HCT116 (cell line): ENCODE data around the gene CYP4F2. TPM values are rescaled to one million over a fixed set of nuclear protein-coding genes. Genes with fewer than 3 reads are reported as not detected.
"Not testable (repeated sequence)": the region's sequence is repeated elsewhere in the genome, so short reads cannot be mapped to it uniquely, and the experiment has no call there.

Source experiments
- ATAC-seq: fragments of 200-7000 bp; cut with Tn5 transposase; 2 replicates; pipeline ENCODE4 v1.9.1; 2020; ENCODE audit warnings: mild to moderate bottlenecking, moderate library complexity
- BruUV-seq: library from RNA; stranded (reverse); fragments of 400-500 nt; replicated peaks from 2 replicates; lab custom pipeline; 2021; lab: Mats Ljungman, UMichigan
- CTCF ChIA-PET: fragments of 300-600 bp; sonication (Branson Sonifier 250); formaldehyde crosslinking; loops from one replicate; lab custom pipeline; 2021; ENCODE audit warnings: antibody characterized with exemption; lab: Charles Lee
- POLR2A ChIA-PET: fragments of 300-600, 350-600 bp; sonication (Branson Sonifier 250); formaldehyde crosslinking; loops from one replicate; lab custom pipeline; 2021; ENCODE audit warnings: antibody characterized with exemption; lab: Charles Lee
- RAD21 ChIA-PET, 2 experiments: fragments of 300-600 bp; sonication (Branson Sonifier 250); formaldehyde crosslinking; loops; one replicate each; lab custom pipeline; 2023; ENCODE audit warnings: low total read pairs in 2 of 2; ENCODE audit not compliant: uncharacterized antibody in 2 of 2, unreplicated experiment in 2 of 2, low non-redundant PET in 1 of 2; lab: Charles Lee
- DNase-seq: peaks from one replicate; pipeline ENCODE4 v3.0.0-alpha.2; 2010; ENCODE audit warnings: low read depth, low spot score
- H2AFZ ChIP-seq: fragments of 200-600 bp; shearing (Covaris generic), sonication (generic); 2 replicates; pipeline ENCODE4 v1.6.1; 2017; ENCODE audit warnings: low read depth, mixed run types, mixed read lengths, antibody characterized with exemption, low read length; ENCODE audit not compliant: poor library complexity, severe bottlenecking
- H3K27ac ChIP-seq: 2 replicates; pipeline ENCODE4 v1.5.1; 2012; ENCODE audit warnings: low read depth, low read length
- H3K27me3 ChIP-seq: fragments of 200-600 bp; sonication (generic); 2 replicates; pipeline ENCODE4 v1.6.1; 2016; ENCODE audit warnings: mixed run types, low read length, mixed read lengths; ENCODE audit not compliant: insufficient read depth
- H3K36me3 ChIP-seq, 2 experiments: fragments of 200-500 bp in 1 of 2; fragments of 200-600 bp in 1 of 2; sonication (Bioruptor generic) in 1 of 2; sonication (generic) in 1 of 2; 2 replicates each; pipeline versions ENCODE4 v1.5.1 to v1.6.1; 2014 to 2016; ENCODE audit warnings: low read length in 2 of 2, inconsistent platforms in 1 of 2, mixed read lengths in 1 of 2, mixed run types in 1 of 2; ENCODE audit not compliant: insufficient read depth in 2 of 2, control insufficient read depth in 1 of 2
- H3K4me1 ChIP-seq, 2 experiments: fragments of 200-600 bp in 1 of 2; sonication (generic) in 1 of 2; 2 replicates each; pipeline versions ENCODE4 v1.5.1 to v1.6.1; 2012 to 2017; ENCODE audit warnings: low read length in 2 of 2, inconsistent platforms in 1 of 2, mild to moderate bottlenecking in 1 of 2, mixed read lengths in 1 of 2, mixed run types in 1 of 2, moderate library complexity in 1 of 2; ENCODE audit not compliant: insufficient read depth in 2 of 2, control insufficient read depth in 1 of 2
- H3K4me2 ChIP-seq: fragments of 200-600 bp; sonication (generic); 2 replicates; pipeline ENCODE4 v1.6.1; 2017; ENCODE audit warnings: mixed run types, low read length, mixed read lengths
- H3K4me3 ChIP-seq, 2 experiments: fragments of 200-600 bp in 1 of 2; sonication (generic) in 1 of 2; replicated peaks in 1 of 2; 2 replicates each; pipeline ENCODE4 v1.5.1; 2011 to 2016; ENCODE audit warnings: low read length in 2 of 2, control low read depth in 1 of 2, low read depth in 1 of 2, mild to moderate bottlenecking in 1 of 2, mixed read lengths in 1 of 2, mixed run types in 1 of 2
- H3K79me2 ChIP-seq: fragments of 200-600 bp; sonication (generic); 2 replicates; pipeline ENCODE4 v1.6.1; 2017; ENCODE audit warnings: mild to moderate bottlenecking, mixed run types, low read length, moderate library complexity, mixed read lengths; ENCODE audit not compliant: insufficient read depth
- H3K9ac ChIP-seq: fragments of 200-600 bp; sonication (generic); 2 replicates; pipeline ENCODE4 v1.6.1; 2016; ENCODE audit warnings: low read length, mixed read lengths
- H3K9me2 ChIP-seq: fragments of 200-600 bp; sonication (generic), shearing (Covaris generic); 2 replicates; pipeline ENCODE4 v1.6.1; 2017; ENCODE audit warnings: mixed run types, mild to moderate bottlenecking, moderate library complexity; ENCODE audit not compliant: insufficient read depth
- H3K9me3 ChIP-seq, 2 experiments: fragments of 200-500 bp in 1 of 2; fragments of 200-600 bp in 1 of 2; sonication (Bioruptor generic) in 1 of 2; sonication (generic) in 1 of 2; 2 replicates each; pipeline ENCODE4 v1.6.1; 2014 to 2017; ENCODE audit warnings: low read length in 2 of 2, mixed read lengths in 2 of 2, inconsistent platforms in 1 of 2, low read depth in 1 of 2, mild to moderate bottlenecking in 1 of 2, mixed run types in 1 of 2, moderate library complexity in 1 of 2; ENCODE audit not compliant: control insufficient read depth in 1 of 2, insufficient read depth in 1 of 2
- H4K20me1 ChIP-seq: fragments of 200-600 bp; sonication (generic), shearing (Covaris generic); 2 replicates; pipeline ENCODE4 v1.6.1; 2017; ENCODE audit warnings: mixed run types, mild to moderate bottlenecking, moderate library complexity; ENCODE audit not compliant: insufficient read depth
- CBX3 ChIP-seq: IDR thresholded peaks from 2 replicates; pipeline ENCODE4 v1.6.1; 2012; ENCODE audit warnings: low read depth
- CEBPB ChIP-seq: IDR thresholded peaks from 2 replicates; pipeline ENCODE4 v1.6.1; 2012; ENCODE audit warnings: low read depth
- ELF1 ChIP-seq: IDR thresholded peaks from 2 replicates; pipeline ENCODE4 v1.6.1; 2012; ENCODE audit warnings: low read depth, borderline replicate concordance
- EZH2phosphoT487 ChIP-seq: fragments of 200-600 bp; IDR thresholded peaks from 2 replicates; pipeline ENCODE4 v1.6.1; 2018; ENCODE audit warnings: antibody characterized with exemption, borderline replicate concordance
- FOSL1 ChIP-seq: IDR thresholded peaks from 2 replicates; pipeline ENCODE4 v1.6.1; 2012; ENCODE audit warnings: low read depth
- JUND ChIP-seq: IDR thresholded peaks from 2 replicates; pipeline ENCODE4 v1.6.1; 2012
- MAX ChIP-seq: IDR thresholded peaks from 2 replicates; pipeline ENCODE4 v1.6.1; 2012
- POLR2A ChIP-seq: IDR thresholded peaks from 2 replicates; pipeline ENCODE4 v1.7.0; 2011; ENCODE audit warnings: borderline replicate concordance; ENCODE audit not compliant: insufficient read depth, insufficient read length; ENCODE audit errors: extremely low read depth
- POLR2AphosphoS5 ChIP-seq: IDR thresholded peaks from 2 replicates; pipeline ENCODE4 v1.6.1; 2011; ENCODE audit warnings: mild to moderate bottlenecking, low read depth, low read length, moderate library complexity
- REST ChIP-seq: IDR thresholded peaks from 2 replicates; pipeline ENCODE4 v1.6.1; 2012; ENCODE audit warnings: low read depth
- SIN3A ChIP-seq: IDR thresholded peaks from 2 replicates; pipeline ENCODE4 v1.6.1; 2012; ENCODE audit warnings: low read depth
- SP1 ChIP-seq: IDR thresholded peaks from 2 replicates; pipeline ENCODE4 v1.6.1; 2012; ENCODE audit warnings: low read depth
- SRF ChIP-seq: IDR thresholded peaks from 2 replicates; pipeline ENCODE4 v1.6.1; 2012; ENCODE audit warnings: low read depth
- TCF7L2 ChIP-seq: IDR thresholded peaks from 2 replicates; pipeline ENCODE4 v1.7.0; 2011; ENCODE audit warnings: borderline replicate concordance, inconsistent platforms; ENCODE audit not compliant: insufficient read depth, insufficient read length; ENCODE audit errors: extremely low read depth
- ZFX ChIP-seq: fragments of 450-650 bp; IDR thresholded peaks from 2 replicates; pipeline ENCODE4 v1.6.1; 2017
- ZNF274 ChIP-seq: fragments of 200-500 bp; sonication (Bioruptor generic); IDR thresholded peaks from 2 replicates; pipeline ENCODE4 v1.6.1; 2014; ENCODE audit warnings: mild to moderate bottlenecking, low read depth, low read length, inconsistent platforms
- intact Hi-C: fragments of 100-400 bp; cut with micrococcal nuclease; formaldehyde crosslinking; loops from 2 replicates; pipeline ENCODE4 v1.10.0; 2022
- total RNA-seq: library from RNA; stranded (reverse); gene quantifications from one replicate; pipeline ENCODE4 v1.2.1, GENCODE V29; 2021; ENCODE audit not compliant: unreplicated experiment

Gene CYP4F2
- total RNA-seq, 1 experiment from 2014 or later, result 1.1 TPM

GRCh38 chr19:15873771-15874170 lies 24.1 kb downstream of the CYP4F2 start:
- H3K36me3 ChIP-seq, H3K4me3 ChIP-seq, H4K20me1 ChIP-seq, RAD21 ChIA-PET, H3K9me2 ChIP-seq: not testable (repeated sequence)
- Histone ChIP-seq H3K4me2 (peak overlapping the region; percentile 54), H3K27ac (peak overlapping the region; percentile 71; the same call in 1 of the 2 replicates), H3K4me1 (peaks cover 22 to 51% of the 10 kb centered on the region in 2 experiments)
- TF ChIP-seq CBX3, result peak; percentile 63; the same call in 1 of the 2 replicates
- peak; percentile 79 for TF ChIP-seq JUND
- TF ChIP-seq FOSL1, result peak; percentile 83
- TF ChIP-seq SP1, result peak; percentile 74
- peak; percentile 68 for TF ChIP-seq CEBPB
- peak; percentile 61; the same call in 1 of the 2 replicates for TF ChIP-seq MAX
- TF ChIP-seq, all 23 proteins: peak for 6; not testable (repeated sequence) for 17
- BruUV-seq, H3K9me3 ChIP-seq, H3K27me3 ChIP-seq, intact Hi-C loops, POLR2A ChIA-PET, CTCF ChIA-PET, H3K79me2 ChIP-seq: not testable (repeated sequence)
- peak overlapping the region; percentile 75 for H2AFZ ChIP-seq
- DNase-seq (peak; percentile 78), ATAC-seq (0 out of 2 replicates have a peak, but pooled peaks have one; percentile 15)
- H3K9ac ChIP-seq, result peak overlapping the region; percentile 57

- H3K9me2 ChIP-seq, result no peaks in the 10 kb centered on the region
- peak overlapping the region; percentile 51 for H3K9ac ChIP-seq
- H2AFZ ChIP-seq, result no peak overlapping the region
- no peaks in the 10 kb centered on the region for H3K36me3 ChIP-seq
- RAD21 ChIA-PET, result no interaction called here
- no TSS peak for BruUV-seq
- H3K4me2 ChIP-seq, result peak overlapping the region; percentile 67
- H4K20me1 ChIP-seq, result no peaks in the 10 kb centered on the region
- CTCF ChIA-PET, result interaction anchor here (0.8 to 2.7 kb wide), 3 partner anchors 30 to 62 kb away, joined by 3 to 6 read pairs (median 4); no protein-coding TSS in a partner anchor
- peaks cover 23 to 54% of the 10 kb centered on the region in 2 experiments for H3K4me1 ChIP-seq
- peak overlapping the region; percentile 25 for H3K27ac ChIP-seq
- H3K4me3 ChIP-seq, result peak overlapping the region; percentile 29 to 42; a peak in 3 of 4 replicates
- DNase-seq (peak; percentile 54), ATAC-seq (peak; percentile 81)
- H3K27me3 ChIP-seq, result no peaks in the 10 kb centered on the region
- POLR2A ChIA-PET, result interaction anchor here (0.7 to 1.3 kb wide), 4 partner anchors 8 to 43 kb away, joined by 3 to 7 read pairs (median 4); no protein-coding TSS in a partner anchor
- intact Hi-C loops, result no loop called here
- no peaks in the 10 kb centered on the region for H3K79me2 ChIP-seq
- H3K9me3 ChIP-seq, result no peaks in the 10 kb centered on the region
- peak; percentile 20 for TF ChIP-seq POLR2A
- peak; percentile 41 for TF ChIP-seq TCF7L2
- TF ChIP-seq ZNF274, result no peak
- peak; percentile 55 for TF ChIP-seq POLR2AphosphoS5
- TF ChIP-seq ELF1, result no peak; the same call in 1 of the 2 replicates
- 0 out of 2 replicates have a peak, but pooled peaks have one; percentile 37 for TF ChIP-seq SIN3A
- no peak for TF ChIP-seq ZFX
- TF ChIP-seq MAX, result peak; percentile 58
- no peak for TF ChIP-seq SRF
- no peak for TF ChIP-seq EZH2phosphoT487
- no peak for TF ChIP-seq CBX3
- TF ChIP-seq REST, result no peak
- TF ChIP-seq FOSL1, result no peak
These were observed 26.3 kb downstream of the CYP4F2 start for GRCh38 chr19:15871570-15871969.
